H1 (cell line): ENCODE measurements around the gene TMEM115. TPM values are rescaled to one million over a fixed set of nuclear protein-coding genes. Genes with fewer than 3 reads are reported as not detected.
A peak's percentile ranks its signal among the peaks of the same experiment; 100 is the strongest.

Source experiments
- CTCF ChIA-PET: fragments of 300-600 bp; sonication (Branson Sonifier 250); formaldehyde crosslinking; loops from one replicate; lab custom pipeline; 2021; ENCODE audit not compliant: partially characterized antibody; lab: Charles Lee
- POLR2A ChIA-PET: fragments of 300-600 bp; sonication (Branson Sonifier 250); formaldehyde crosslinking; loops from one replicate; lab custom pipeline; 2021; ENCODE audit warnings: inconsistent platforms; ENCODE audit not compliant: partially characterized antibody; lab: Charles Lee
- DNase-seq, 2 experiments: peaks; one replicate each; pipeline versions ENCODE4 v3.0.0 to v3.0.0-alpha.2; 2010 to 2022; ENCODE audit warnings: low spot score in 2 of 2, low read depth in 1 of 2, mixed read lengths in 1 of 2
- FAIRE-seq: peaks from 2 replicates; lab custom pipeline; 2011; peaks lifted over from hg19 to GRCh38; lab: Jason Lieb, UNC
- H2AFZ ChIP-seq: 2 replicates; pipeline ENCODE4 v1.8.1; 2012; ENCODE audit warnings: low read length, inconsistent platforms
- H2AK5ac ChIP-seq: 2 replicates; pipeline ENCODE4 v1.6.1; 2013; ENCODE audit warnings: low read depth, low read length
- H2BK120ac ChIP-seq: replicated peaks from 2 replicates; pipeline ENCODE3; 2013; ENCODE audit warnings: low read depth, low read length, inconsistent platforms
- H2BK12ac ChIP-seq: 2 replicates; pipeline ENCODE4 v1.6.1; 2013; ENCODE audit warnings: low read depth, low read length
- H2BK15ac ChIP-seq: 2 replicates; pipeline ENCODE4 v1.6.1; 2013; ENCODE audit warnings: low read length
- H2BK20ac ChIP-seq: 2 replicates; pipeline ENCODE4 v1.6.1; 2013; ENCODE audit warnings: low read length
- H2BK5ac ChIP-seq: 2 replicates; pipeline ENCODE4 v1.6.1; 2013; ENCODE audit warnings: low read depth, low read length
- H3K14ac ChIP-seq: 2 replicates; pipeline ENCODE4 v1.6.1; 2013; ENCODE audit warnings: inconsistent platforms; ENCODE audit not compliant: insufficient read length
- H3K18ac ChIP-seq: 2 replicates; pipeline ENCODE4 v1.6.1; 2013; ENCODE audit warnings: low read length; ENCODE audit errors: extremely low read depth
- H3K23ac ChIP-seq: 2 replicates; pipeline ENCODE4 v1.6.1; 2013; ENCODE audit warnings: inconsistent platforms; ENCODE audit not compliant: insufficient read length
- H3K23me2 ChIP-seq: 2 replicates; pipeline ENCODE4 v1.6.1; 2013; ENCODE audit warnings: low read depth, low read length
- H3K27ac ChIP-seq: 2 replicates; pipeline ENCODE4 v1.6.1; 2011; ENCODE audit warnings: low read depth, low read length, inconsistent platforms
- H3K27me3 ChIP-seq, 4 experiments: replicated peaks in 1 of 4; 1 replicate in 1 of 4; 2 replicates in 3 of 4; pipeline versions ENCODE4 v1.6.1 to v1.8.1; 2011 to 2013; ENCODE audit warnings: low read length in 3 of 4, mild to moderate bottlenecking in 3 of 4, inconsistent platforms in 2 of 4, mixed read lengths in 2 of 4, moderate library complexity in 1 of 4; ENCODE audit not compliant: control insufficient read depth in 3 of 4, insufficient read depth in 3 of 4; ENCODE audit errors: extremely low read depth in 1 of 4
- H3K36me3 ChIP-seq, 4 experiments: 2 replicates each; pipeline versions ENCODE4 v1.6.1 to v1.8.1; 2011 to 2013; ENCODE audit warnings: mild to moderate bottlenecking in 4 of 4, low read length in 3 of 4, moderate library complexity in 2 of 4, control low read depth in 1 of 4, inconsistent platforms in 1 of 4; ENCODE audit not compliant: insufficient read depth in 4 of 4, control insufficient read depth in 2 of 4
- H3K4ac ChIP-seq: replicated peaks from 2 replicates; pipeline ENCODE3; 2013; ENCODE audit warnings: low read length, low read depth, mixed read lengths, inconsistent platforms; ENCODE audit not compliant: insufficient read length
- H3K4me1 ChIP-seq, 4 experiments: replicated peaks in 1 of 4; 1 replicate in 1 of 4; 2 replicates in 3 of 4; pipeline versions ENCODE4 v1.6.1 to v1.8.1; 2011 to 2013; ENCODE audit warnings: low read length in 3 of 4, inconsistent platforms in 2 of 4, mixed read lengths in 1 of 4; ENCODE audit not compliant: insufficient read depth in 4 of 4, control insufficient read depth in 3 of 4
- H3K4me2 ChIP-seq, 2 experiments: 2 replicates each; pipeline versions ENCODE4 v1.6.1 to v1.8.1; 2011 to 2013; ENCODE audit warnings: low read depth in 2 of 2, low read length in 2 of 2, control low read depth in 1 of 2, inconsistent platforms in 1 of 2, mild to moderate bottlenecking in 1 of 2; ENCODE audit not compliant: insufficient read depth in 1 of 2
- H3K4me3 ChIP-seq, 4 experiments: fragments of 200-600, 300-600 bp in 1 of 4; sonication (generic), shearing (Covaris generic), sonication (Bioruptor Twin) in 1 of 4; 2 replicates each; pipeline versions ENCODE4 v1.5.1 to v1.8.1; 2011 to 2016; ENCODE audit warnings: low read length in 4 of 4, low read depth in 3 of 4, control low read depth in 2 of 4, inconsistent platforms in 2 of 4, mild to moderate bottlenecking in 2 of 4, mixed read lengths in 1 of 4, moderate library complexity in 1 of 4; ENCODE audit not compliant: insufficient read depth in 2 of 4; ENCODE audit errors: extremely low read depth in 1 of 4
- H3K56ac ChIP-seq: replicated peaks from 2 replicates; pipeline ENCODE3; 2013; ENCODE audit warnings: low read depth, mild to moderate bottlenecking, mixed read lengths, low read length, inconsistent platforms; ENCODE audit not compliant: insufficient read length
- H3K79me1 ChIP-seq: 2 replicates; pipeline ENCODE4 v1.6.1; 2013; ENCODE audit warnings: low read depth, low read length, control low read depth
- H3K79me2 ChIP-seq, 2 experiments: 2 replicates each; pipeline versions ENCODE4 v1.6.1 to v1.8.1; 2012 to 2013; ENCODE audit warnings: low read length in 2 of 2, mild to moderate bottlenecking in 2 of 2, inconsistent platforms in 1 of 2; ENCODE audit not compliant: insufficient read depth in 2 of 2, control insufficient read depth in 1 of 2
- H3K9ac ChIP-seq, 4 experiments: replicated peaks in 1 of 4; 1 replicate in 1 of 4; 2 replicates in 3 of 4; pipeline versions ENCODE4 v1.6.1 to v1.8.1; 2011 to 2013; ENCODE audit warnings: low read depth in 3 of 4, low read length in 3 of 4, control low read depth in 2 of 4, mild to moderate bottlenecking in 2 of 4, moderate library complexity in 2 of 4, inconsistent platforms in 1 of 4; ENCODE audit errors: extremely low read depth in 1 of 4
- H3K9me3 ChIP-seq, 2 experiments: 2 replicates each; pipeline versions ENCODE4 v1.6.1 to v1.8.1; 2012 to 2013; ENCODE audit warnings: mild to moderate bottlenecking in 2 of 2, moderate library complexity in 2 of 2, control low read depth in 1 of 2, inconsistent platforms in 1 of 2, low read depth in 1 of 2, low read length in 1 of 2, mixed read lengths in 1 of 2; ENCODE audit not compliant: insufficient read depth in 2 of 2
- H4K20me1 ChIP-seq, 2 experiments: replicated peaks in 1 of 2; 2 replicates each; pipeline versions ENCODE3 to v1.8.1; 2011 to 2013; ENCODE audit warnings: inconsistent platforms in 2 of 2, low read length in 2 of 2, mild to moderate bottlenecking in 1 of 2; ENCODE audit not compliant: insufficient read depth in 2 of 2, control insufficient read depth in 1 of 2
- H4K5ac ChIP-seq: 2 replicates; pipeline ENCODE4 v1.6.1; 2013; ENCODE audit warnings: low read length, low read depth, mixed read lengths, inconsistent platforms; ENCODE audit not compliant: insufficient read length
- H4K8ac ChIP-seq: 2 replicates; pipeline ENCODE4 v1.8.0; 2013; ENCODE audit warnings: mild to moderate bottlenecking, moderate library complexity, low read length, inconsistent platforms; ENCODE audit not compliant: insufficient read depth; ENCODE audit errors: extremely low read depth
- H4K91ac ChIP-seq: replicated peaks from 2 replicates; pipeline ENCODE3; 2013; ENCODE audit warnings: low read length, mixed read lengths, inconsistent platforms; ENCODE audit not compliant: insufficient read length
- ATF2 ChIP-seq: IDR thresholded peaks from 2 replicates; pipeline ENCODE4 v1.6.1; 2012; ENCODE audit warnings: low read length, inconsistent platforms
- E2F6 ChIP-seq: IDR thresholded peaks from 2 replicates; pipeline ENCODE4 v1.6.1; 2012; ENCODE audit warnings: inconsistent platforms
- GTF2F1 ChIP-seq: IDR thresholded peaks from 2 replicates; pipeline ENCODE4 v1.6.1; 2012; ENCODE audit warnings: low read depth, low read length, improper control_type of control experiment, borderline replicate concordance
- POLR2A ChIP-seq, 2 experiments: IDR thresholded peaks; 1 replicate in 1 of 2; 2 replicates in 1 of 2; pipeline ENCODE4 v1.6.1; 2011; ENCODE audit warnings: low read depth in 2 of 2, low read length in 2 of 2, mild to moderate bottlenecking in 2 of 2; ENCODE audit errors: control extremely low read depth in 1 of 2
- SIX5 ChIP-seq: IDR thresholded peaks from 2 replicates; pipeline ENCODE4 v1.6.1; 2011; ENCODE audit warnings: mild to moderate bottlenecking, low read depth, low read length
- SP1 ChIP-seq: IDR thresholded peaks from 2 replicates; pipeline ENCODE4 v1.6.1; 2011; ENCODE audit warnings: low read depth, low read length
- ZNF274 ChIP-seq: IDR thresholded peaks from 2 replicates; pipeline ENCODE4 v1.7.0; 2012; ENCODE audit warnings: low read length, borderline replicate concordance; ENCODE audit errors: extremely low read depth
- WGBS, 2 experiments: shearing (Covaris generic) in 1 of 2; methylation state at CpG; one replicate each; pipeline versions ENCODE4 v1.1.6 to v1.1.7; 2013 to 2015; ENCODE audit warnings: low lambda C conversion rate in 2 of 2, mixed read lengths in 2 of 2, inconsistent platforms in 1 of 2, low coverage in 1 of 2, missing lambda C conversion rate in 1 of 2; ENCODE audit not compliant: insufficient replicate concordance in 2 of 2, insufficient coverage in 1 of 2, insufficient read length in 1 of 2; ENCODE audit errors: extremely low coverage in 1 of 2, missing lambda C conversion rate in 1 of 2; 5-methylcytosine and 5-hydroxymethylcytosine counted together
- polyA plus RNA-seq, 7 experiments: library from polyadenylated mRNA; depleted of rRNA in 3 of 7; stranded (reverse) in 5 of 7; unstranded in 2 of 7; fragments of >200 nt in 5 of 7; fragments of 200-250 nt in 2 of 7; gene quantifications; 1 replicate in 5 of 7; 2 replicates in 1 of 7; 4 replicates in 1 of 7; pipeline versions ENCODE4 v1.2.1 to v1.2.3, GENCODE V29; 2011 to 2013; ENCODE audit warnings: missing spikeins in 2 of 7, mixed read lengths in 2 of 7
- total RNA-seq: library from RNA; stranded (reverse); fragmentation: NEBNext Ultra II Directional; extraction: Animal tissue kit (Norgen Biotek cat#: 25700); gene quantifications from 2 replicates; pipeline ENCODE4 v1.2.1, GENCODE V29; 2021

TMEM115 gene
- total and polyA plus RNA-seq, 2 of the 8 experiments (the other 6 are each of a cell fraction or from before 2014, with no cell fraction given): 25.4 to 32.4 TPM

- no peak overlapping the region for H4K91ac ChIP-seq
- H4K20me1 ChIP-seq: peaks cover 2 to 6% of the 10 kb centered on the region in 2 experiments
- no peak overlapping the region for H2BK5ac ChIP-seq
- H3K18ac ChIP-seq: no peak overlapping the region
- H2AFZ ChIP-seq: no peak overlapping the region
- H3K23ac ChIP-seq: no peak overlapping the region
- no peak overlapping the region for H3K4me3 ChIP-seq
- ChIA-PET POLR2A (no interaction called here), CTCF (interaction anchor here (0.6 kb wide), 2 partner anchors 45 to 158 kb away, joined by 3 read pairs; no protein-coding TSS in a partner anchor)
- no peak overlapping the region for H2BK12ac ChIP-seq
- no peak overlapping the region for H2AK5ac ChIP-seq
- DNase-seq (no peak), FAIRE-seq (no peak)
- no peaks in the 10 kb centered on the region for H3K9me3 ChIP-seq
- no peak overlapping the region for H2BK120ac ChIP-seq
- no peak for TF ChIP-seq E2F6
- TF ChIP-seq ATF2: no peak
- no peak for TF ChIP-seq GTF2F1
- TF ChIP-seq ZNF274: no peak
- no peak for TF ChIP-seq POLR2A (IDR thresholded peaks at IDR 0.05; ENCODE audit: control extremely low read depth in 1 of 2, low read depth in 2 of 2, low read length in 2 of 2)
- no peak for TF ChIP-seq SIX5
- no peak for TF ChIP-seq SP1
- H4K5ac ChIP-seq: no peak overlapping the region
- no peak overlapping the region for H4K8ac ChIP-seq
- H3K27ac ChIP-seq: no peak overlapping the region
- H3K4me2 ChIP-seq: no peak overlapping the region
- H3K23me2 ChIP-seq: no peaks in the 10 kb centered on the region
- no peak overlapping the region for H3K9ac ChIP-seq
- no peaks in the 10 kb centered on the region for H3K36me3 ChIP-seq
- H3K79me1 ChIP-seq: no peaks in the 10 kb centered on the region
- no peak overlapping the region for H3K4ac ChIP-seq
- peaks cover 0 to 2% (median 2%) of the 10 kb centered on the region in 4 experiments; a peak in 3 of 7 replicates for H3K4me1 ChIP-seq
- H2BK15ac ChIP-seq: no peak overlapping the region
- H3K14ac ChIP-seq: no peak overlapping the region
- WGBS, 2 experiments: 85% methylated on average over 6 of the region's 6 CpGs; no CpG with 5 or more reads in 1 of the 2 experiments
- peaks cover 0 to 3% (median 0%) of the 10 kb centered on the region in 4 experiments; a peak in 1 of 7 replicates for H3K27me3 ChIP-seq
- H2BK20ac ChIP-seq: 0 out of 2 replicates have a peak overlapping the region, but pooled peaks have one; percentile 67
- H3K56ac ChIP-seq: no peak overlapping the region
- no peaks in the 10 kb centered on the region for H3K79me2 ChIP-seq
Observed at GRCh38 chr3:50383750-50384149, 24.4 kb upstream of the TMEM115 start.
